ENCODE measurements around the gene GOLGA6A. TPM values are rescaled to one million over a fixed set of nuclear protein-coding genes. Genes with fewer than 3 reads are reported as not detected.

GOLGA6A gene
- total and polyA plus RNA-seq, 2 of the 13 experiments (the other 11 are each of a cell fraction or from before 2014, with no cell fraction given), result 0.04 to 0.22 TPM

GRCh38 chr15:74041777-74042435, 40.4 kb downstream of the GOLGA6A start:
- H3K27me3 ChIP-seq (ENCODE audit: control insufficient read depth in 1 of 2, insufficient read depth in 2 of 2, low read length in 2 of 2), result peaks cover 1 to 6% of the 10 kb centered on the region in 2 experiments; a peak in 1 of 5 replicates
- 22% methylated on average over 6 of the region's 8 CpGs for WGBS (ENCODE audit: low lambda C conversion rate)
- H3K9me3 ChIP-seq (ENCODE audit: low read length), result no peaks in the 10 kb centered on the region
- intact Hi-C loops (cut with micrococcal nuclease; ENCODE audit: unreplicated experiment), result no loop called here
- ChIA-PET POLR2A (no interaction called here), CTCF (ENCODE audit: low intra/inter-chr PET ratio, low total read pairs) (no interaction called here)
- DNase-seq (ENCODE audit: low spot score) (no peak), ATAC-seq (no peak), FAIRE-seq (no peak)
- no peak overlapping the region for H3K4me3 ChIP-seq (replicated peaks in 1 of 3; ENCODE audit: insufficient read depth in 1 of 3, low read depth in 2 of 3, low read length in 3 of 3)
- no peak overlapping the region for H3K9ac ChIP-seq (ENCODE audit: insufficient read depth, low read depth, low read length)
- no peaks in the 10 kb centered on the region for H3K4me1 ChIP-seq (ENCODE audit: insufficient read depth, low read length)
- H3K36me3 ChIP-seq (replicated peaks in 1 of 2; ENCODE audit: control insufficient read depth in 1 of 2, insufficient read depth in 2 of 2, low read length in 2 of 2), result no peaks in the 10 kb centered on the region
- H2AFZ ChIP-seq (ENCODE audit: low read length), result no peak overlapping the region
- no peak overlapping the region for H3K4me2 ChIP-seq (ENCODE audit: low read depth, low read length)
- no peaks in the 10 kb centered on the region for H4K20me1 ChIP-seq (ENCODE audit: insufficient read depth, low read length)
- no peaks in the 10 kb centered on the region for H3K79me2 ChIP-seq (ENCODE audit: insufficient read depth, low read length)
- in situ Hi-C loops (cut with HindIII; ENCODE audit: extremely low pct_ligation_motif_present, low pct_unique_long_range_greater_than_20kb), result no loop called here
- no peak overlapping the region for H3K27ac ChIP-seq (ENCODE audit: extremely low read length, insufficient read depth, low read length)
- no TSS peak for BruUV-seq (replicated peaks)
- no peak for TF ChIP-seq ZNF772 (CRISPR knock-in tag; IDR thresholded peaks at IDR 0.05)
- no peak for TF ChIP-seq HDAC6 (IDR thresholded peaks at IDR 0.05; ENCODE audit: low read depth, low read length)
- TF ChIP-seq PHF5A (CRISPR knock-in tag; IDR thresholded peaks at IDR 0.05; ENCODE audit: low read depth, unreplicated experiment), result no peak
- TF ChIP-seq FOXA3 (CRISPR knock-in tag; IDR thresholded peaks at IDR 0.05), result no peak
- no peak for TF ChIP-seq CCDC6 (CRISPR knock-in tag; IDR thresholded peaks at IDR 0.05)
- TF ChIP-seq BCL6 (CRISPR knock-in tag; IDR thresholded peaks at IDR 0.05), result no peak
- TF ChIP-seq HIC2 (CRISPR knock-in tag; IDR thresholded peaks at IDR 0.05; ENCODE audit: low read depth), result no peak
- TF ChIP-seq ZNF512B (CRISPR knock-in tag; IDR thresholded peaks at IDR 0.05; ENCODE audit: borderline replicate concordance), result no peak
- TF ChIP-seq ZNF121 (CRISPR knock-in tag; IDR thresholded peaks at IDR 0.05), result no peak
- no peak for TF ChIP-seq ZNF451 (CRISPR knock-in tag; IDR thresholded peaks at IDR 0.05)
- no peak for TF ChIP-seq TBP (CRISPR knock-in tag; IDR thresholded peaks at IDR 0.05)
- TF ChIP-seq YEATS2 (CRISPR knock-in tag; IDR thresholded peaks at IDR 0.05; ENCODE audit: borderline replicate concordance), result no peak
- no peak for TF ChIP-seq RXRA (CRISPR knock-in tag; IDR thresholded peaks at IDR 0.05)
- no peak for TF ChIP-seq KMT2B (CRISPR knock-in tag; IDR thresholded peaks at IDR 0.05)
- TF ChIP-seq NCOA2 (CRISPR knock-in tag; IDR thresholded peaks at IDR 0.05), result no peak
- TF ChIP-seq ZNF280B (CRISPR knock-in tag; IDR thresholded peaks at IDR 0.05; ENCODE audit: borderline replicate concordance), result no peak
- no peak for TF ChIP-seq ZNF552 (CRISPR knock-in tag; IDR thresholded peaks at IDR 0.05; ENCODE audit: borderline replicate concordance)
- TF ChIP-seq ZKSCAN1 (IDR thresholded peaks at IDR 0.05; ENCODE audit: low read length), result no peak

All from HepG2 (cell line).